Esophagus muscularis mucosa (tissue), 4 donors: ENCODE measurements around the gene TMEM200C.

Experiments used
- CTCF ChIP-seq, 3 experiments: fragments of 200-600 bp in 2 of 3; fragments of 450-650 bp in 1 of 3; sonication (generic) in 2 of 3; IDR thresholded peaks; one replicate each; pipeline ENCODE4 v1.5.1; 2017 to 2019; ENCODE audit warnings: antibody characterized with exemption in 3 of 3, mild to moderate bottlenecking in 2 of 3, moderate library complexity in 1 of 3
- EP300 ChIP-seq: sonication (generic); formaldehyde crosslinking; IDR thresholded peaks from one replicate; pipeline ENCODE4 v1.6.1; 2017; ENCODE audit warnings: antibody characterized with exemption
- POLR2A ChIP-seq: fragments of 450-650 bp; IDR thresholded peaks from one replicate; pipeline ENCODE4 v1.6.1; 2017; ENCODE audit warnings: antibody characterized with exemption, moderate library complexity, mild to moderate bottlenecking, low read depth

GRCh38 chr18:5891854-5892215 lies 3.5 kb downstream of the TMEM200C start:
- TF ChIP-seq CTCF (IDR thresholded peaks at IDR 0.05) (no peak), POLR2A (no peak), EP300 (no peak)
